ENCODE measurements around the gene DPY19L2. TPM values are rescaled to one million over a fixed set of nuclear protein-coding genes. Genes with fewer than 3 reads are reported as not detected.
"Not testable (repeated sequence)": the region's sequence is repeated elsewhere in the genome, so short reads cannot be mapped to it uniquely, and the experiment has no call there.

The DPY19L2 gene
- total RNA-seq, 1 donor from 2014 or later: 8.9 TPM

- H3K27me3 Mint-ChIP-seq (ENCODE audit: low read depth); H3K27ac Mint-ChIP-seq (ENCODE audit: unreplicated experiment); DNase-seq (ENCODE audit: low spot score): not testable (repeated sequence)
Observed at GRCh38 chr12:63672550-63672949, 4.3 kb upstream of the DPY19L2 start.

GRCh38 chr12:63669936-63670335 lies 1.6 kb upstream of the DPY19L2 start:
- H3K27me3 Mint-ChIP-seq (ENCODE audit: low read depth); DNase-seq (ENCODE audit: low spot score): not testable (repeated sequence)

More at GRCh38 chr12:63672550-63672949, 4.3 kb upstream of the DPY19L2 start:
- H3K9me3 Mint-ChIP-seq (ENCODE audit: low read depth); H3K4me3 Mint-ChIP-seq (ENCODE audit: unreplicated experiment); H3K4me1 Mint-ChIP-seq (ENCODE audit: low read depth); H3K36me3 Mint-ChIP-seq (ENCODE audit: low read depth): not testable (repeated sequence)
- TF ChIP-seq CTCF (IDR thresholded peaks at IDR 0.05): peak; percentile 80

GRCh38 chr12:63669427-63669826 lies 1.1 kb upstream of the DPY19L2 start:
- not testable (repeated sequence) for H3K9me3 Mint-ChIP-seq (ENCODE audit: low read depth); H3K36me3 Mint-ChIP-seq (ENCODE audit: low read depth); H3K27me3 Mint-ChIP-seq (ENCODE audit: low read depth); H3K27ac Mint-ChIP-seq (ENCODE audit: unreplicated experiment); DNase-seq (ENCODE audit: low spot score)
- Mint-ChIP-seq H3K4me1 (ENCODE audit: low read depth) (peaks cover 13% of the 10 kb centered on the region), H3K4me3 (ENCODE audit: unreplicated experiment) (peak overlapping the region; percentile 91)

More at GRCh38 chr12:63669936-63670335, 1.6 kb upstream of the DPY19L2 start:
- not testable (repeated sequence) for H3K36me3 Mint-ChIP-seq (ENCODE audit: low read depth); H3K27ac Mint-ChIP-seq (ENCODE audit: unreplicated experiment); H3K4me3 Mint-ChIP-seq (ENCODE audit: unreplicated experiment); H3K9me3 Mint-ChIP-seq (ENCODE audit: low read depth)
- peaks cover 13% of the 10 kb centered on the region for H3K4me1 Mint-ChIP-seq (ENCODE audit: low read depth)

- DNase-seq (ENCODE audit: low spot score); H3K27me3 Mint-ChIP-seq (ENCODE audit: low read depth); H3K9me3 Mint-ChIP-seq (ENCODE audit: low read depth); H3K36me3 Mint-ChIP-seq (ENCODE audit: low read depth): not testable (repeated sequence)
- peaks cover 13% of the 10 kb centered on the region for H3K4me1 Mint-ChIP-seq (ENCODE audit: low read depth)
- H3K27ac Mint-ChIP-seq (ENCODE audit: unreplicated experiment): peak overlapping the region; percentile 28
- H3K4me3 Mint-ChIP-seq (ENCODE audit: unreplicated experiment): peak overlapping the region; percentile 91
Observed at GRCh38 chr12:63668800-63669365, 590 bp upstream of the DPY19L2 start.

- H3K27me3 Mint-ChIP-seq (ENCODE audit: low read depth); DNase-seq (ENCODE audit: low spot score); H3K27ac Mint-ChIP-seq (ENCODE audit: unreplicated experiment); H3K9me3 Mint-ChIP-seq (ENCODE audit: low read depth); H3K36me3 Mint-ChIP-seq (ENCODE audit: low read depth); H3K4me3 Mint-ChIP-seq (ENCODE audit: unreplicated experiment); H3K4me1 Mint-ChIP-seq (ENCODE audit: low read depth): not testable (repeated sequence)
Observed at GRCh38 chr12:63663005-63663404, 5.3 kb downstream of the DPY19L2 start.

- not testable (repeated sequence) for H3K4me1 Mint-ChIP-seq (ENCODE audit: low read depth); H3K27me3 Mint-ChIP-seq (ENCODE audit: low read depth); H3K9me3 Mint-ChIP-seq (ENCODE audit: low read depth); DNase-seq (ENCODE audit: low spot score); H3K4me3 Mint-ChIP-seq (ENCODE audit: unreplicated experiment); H3K36me3 Mint-ChIP-seq (ENCODE audit: low read depth); H3K27ac Mint-ChIP-seq (ENCODE audit: unreplicated experiment)
Observed at GRCh38 chr12:63658501-63658900, 9.8 kb downstream of the DPY19L2 start.

GRCh38 chr12:63656407-63656806 lies 11.9 kb downstream of the DPY19L2 start:
- not testable (repeated sequence) for H3K36me3 Mint-ChIP-seq (ENCODE audit: low read depth); H3K4me1 Mint-ChIP-seq (ENCODE audit: low read depth); DNase-seq (ENCODE audit: low spot score)

GRCh38 chr12:63655543-63656257 lies 12.6 kb downstream of the DPY19L2 start:
- not testable (repeated sequence) for H3K27ac Mint-ChIP-seq (ENCODE audit: unreplicated experiment); H3K36me3 Mint-ChIP-seq (ENCODE audit: low read depth); DNase-seq (ENCODE audit: low spot score); H3K9me3 Mint-ChIP-seq (ENCODE audit: low read depth); H3K4me1 Mint-ChIP-seq (ENCODE audit: low read depth); H3K4me3 Mint-ChIP-seq (ENCODE audit: unreplicated experiment); H3K27me3 Mint-ChIP-seq (ENCODE audit: low read depth)

More at GRCh38 chr12:63656407-63656806, 11.9 kb downstream of the DPY19L2 start:
- not testable (repeated sequence) for H3K9me3 Mint-ChIP-seq (ENCODE audit: low read depth); H3K27me3 Mint-ChIP-seq (ENCODE audit: low read depth); H3K4me3 Mint-ChIP-seq (ENCODE audit: unreplicated experiment); H3K27ac Mint-ChIP-seq (ENCODE audit: unreplicated experiment)

- H3K9me3 Mint-ChIP-seq (ENCODE audit: low read depth); H3K27me3 Mint-ChIP-seq (ENCODE audit: low read depth); DNase-seq (ENCODE audit: low spot score); H3K36me3 Mint-ChIP-seq (ENCODE audit: low read depth); H3K27ac Mint-ChIP-seq (ENCODE audit: unreplicated experiment); H3K4me3 Mint-ChIP-seq (ENCODE audit: unreplicated experiment); H3K4me1 Mint-ChIP-seq (ENCODE audit: low read depth): not testable (repeated sequence)
Observed at GRCh38 chr12:63654481-63654880, 13.8 kb downstream of the DPY19L2 start.

GRCh38 chr12:63649517-63649916 lies 18.8 kb downstream of the DPY19L2 start:
- H3K9me3 Mint-ChIP-seq (ENCODE audit: low read depth); DNase-seq (ENCODE audit: low spot score); H3K27ac Mint-ChIP-seq (ENCODE audit: unreplicated experiment); H3K4me3 Mint-ChIP-seq (ENCODE audit: unreplicated experiment); H3K27me3 Mint-ChIP-seq (ENCODE audit: low read depth); H3K36me3 Mint-ChIP-seq (ENCODE audit: low read depth): not testable (repeated sequence)
- peaks cover 15% of the 10 kb centered on the region for H3K4me1 Mint-ChIP-seq (ENCODE audit: low read depth)

- H3K4me1 Mint-ChIP-seq (ENCODE audit: low read depth); H3K36me3 Mint-ChIP-seq (ENCODE audit: low read depth); H3K27me3 Mint-ChIP-seq (ENCODE audit: low read depth); H3K27ac Mint-ChIP-seq (ENCODE audit: unreplicated experiment); DNase-seq (ENCODE audit: low spot score); H3K9me3 Mint-ChIP-seq (ENCODE audit: low read depth); H3K4me3 Mint-ChIP-seq (ENCODE audit: unreplicated experiment): not testable (repeated sequence)
Observed at GRCh38 chr12:63643381-63644140, 24.7 kb downstream of the DPY19L2 start.

All from chondrocyte (in vitro differentiated cells).